A549 (cell line): ENCODE measurements around the gene MRPL36. TPM values are rescaled to one million over a fixed set of nuclear protein-coding genes. Genes with fewer than 3 reads are reported as not detected.

Experiments
- ATAC-seq, 2 experiments: fragments of 200-7000 bp in 1 of 2; fragments of >200 bp in 1 of 2; cut with Nextera tagmentation in 1 of 2; cut with Tn5 transposase in 1 of 2; 3 replicates each; pipeline versions ENCODE4 v1.8.0 to v1.9.1; 2018 to 2020; ENCODE audit warnings: mild to moderate bottlenecking in 1 of 2, moderate library complexity in 1 of 2
- CTCF ChIA-PET: fragments of 300-600 bp; sonication (Branson Sonifier 250); formaldehyde crosslinking; extraction: SDS; loops from one replicate; lab custom pipeline; 2021; ENCODE audit warnings: antibody characterized with exemption, inconsistent platforms; lab: Yijun Ruan, JAX
- POLR2A ChIA-PET: fragments of 350-600 bp; formaldehyde crosslinking; extraction: SDS; loops from one replicate; lab custom pipeline; 2021; ENCODE audit warnings: antibody characterized with exemption, inconsistent platforms; lab: Yijun Ruan, JAX
- DNase-seq, 2 experiments: peaks; one replicate each; pipeline versions ENCODE4 v3.0.0 to v3.0.0-alpha.2; 2011 to 2016; ENCODE audit warnings: low read depth in 1 of 2, low spot score in 1 of 2
- FAIRE-seq: peaks from 2 replicates; lab custom pipeline; 2011; peaks lifted over from hg19 to GRCh38; lab: Jason Lieb, UNC
- H3K27ac ChIP-seq, 2 experiments: fragments of >200 bp; sonication (Bioruptor Twin); formaldehyde crosslinking; 3 replicates each; pipeline ENCODE4 v1.5.1; 2016 to 2017
- H3K4me1 ChIP-seq: fragments of >200 bp; sonication (Bioruptor Twin); formaldehyde crosslinking; 3 replicates; pipeline ENCODE4 v1.6.1; 2016
- H3K4me2 ChIP-seq: fragments of >200 bp; sonication (Bioruptor Twin); formaldehyde crosslinking; 3 replicates; pipeline ENCODE4 v1.6.1; 2016
- H3K4me3 ChIP-seq: fragments of >200 bp; sonication (Bioruptor Twin); formaldehyde crosslinking; 3 replicates; pipeline ENCODE4 v1.5.1; 2016
- H3K9me3 ChIP-seq: fragments of >200 bp; sonication (Bioruptor Twin); formaldehyde crosslinking; 3 replicates; pipeline ENCODE4 v1.6.1; 2016
- BHLHE40 ChIP-seq: IDR thresholded peaks from 2 replicates; pipeline ENCODE4 v1.6.1; 2012; ENCODE audit warnings: low read depth, low read length, inconsistent platforms
- CEBPB ChIP-seq, 2 experiments: fragments of >200 bp in 1 of 2; sonication (Bioruptor Twin) in 1 of 2; formaldehyde crosslinking in 1 of 2; IDR thresholded peaks; 2 replicates each; pipeline ENCODE4 v1.6.1; 2012 to 2016
- EHMT2 ChIP-seq: fragments of 200-600 bp; sonication (generic); IDR thresholded peaks from 2 replicates; pipeline ENCODE4 v1.6.1; 2016; ENCODE audit warnings: antibody characterized with exemption, low read depth, mild to moderate bottlenecking, moderate library complexity
- EP300 ChIP-seq, 2 experiments: fragments of >200 bp; sonication (Bioruptor Twin); formaldehyde crosslinking; IDR thresholded peaks; 2 replicates in 1 of 2; 3 replicates in 1 of 2; pipeline ENCODE4 v1.6.1; 2016 to 2017
- FOSB ChIP-seq: fragments of 250-450 bp; sonication (Bioruptor Pico); IDR thresholded peaks from 2 replicates; pipeline ENCODE4 v1.5.0; 2020; ENCODE audit warnings: mild to moderate bottlenecking, moderate library complexity
- FOSL2 ChIP-seq, 2 experiments: fragments of 450-650 bp in 1 of 2; fragments of >200 bp in 1 of 2; sonication (Bioruptor Twin) in 1 of 2; formaldehyde crosslinking; IDR thresholded peaks; 2 replicates each; pipeline versions ENCODE4 v1.5.0 to v1.6.1; 2016 to 2020; ENCODE audit warnings: mild to moderate bottlenecking in 1 of 2, moderate library complexity in 1 of 2
- HDAC2 ChIP-seq: fragments of 200-600 bp; sonication (generic); IDR thresholded peaks from 2 replicates; pipeline ENCODE4 v1.6.1; 2016
- HOXA7 ChIP-seq: fragments of 250-450 bp; sonication (Bioruptor Pico); IDR thresholded peaks from 2 replicates; pipeline ENCODE4 v1.5.0; 2020; ENCODE audit warnings: mild to moderate bottlenecking, moderate library complexity
- HOXB5 ChIP-seq: fragments of 250-450 bp; sonication (Bioruptor Pico); IDR thresholded peaks from 2 replicates; pipeline ENCODE4 v1.5.0; 2020; ENCODE audit warnings: mild to moderate bottlenecking, moderate library complexity
- JUNB ChIP-seq: fragments of >200 bp; sonication (Bioruptor Twin); formaldehyde crosslinking; IDR thresholded peaks from 2 replicates; pipeline ENCODE4 v1.6.1; 2016
- MAFK ChIP-seq: fragments of 450-650 bp; IDR thresholded peaks from 2 replicates; pipeline ENCODE4 v1.6.1; 2014; ENCODE audit not compliant: partially characterized antibody
- MAZ ChIP-seq: fragments of 150-350 bp; IDR thresholded peaks from 2 replicates; pipeline ENCODE4 v1.6.1; 2014; ENCODE audit warnings: antibody characterized with exemption, low read depth, low read length, borderline replicate concordance
- MYC ChIP-seq: IDR thresholded peaks from 2 replicates; pipeline ENCODE4 v1.6.1; 2012; ENCODE audit warnings: mild to moderate bottlenecking, inconsistent platforms, low read length, improper control_type of control experiment, borderline replicate concordance
- POLR2A ChIP-seq: IDR thresholded peaks from 2 replicates; pipeline ENCODE4 v1.6.1; 2012; ENCODE audit warnings: mild to moderate bottlenecking, low read length
- POLR2AphosphoS2 ChIP-seq: conservative IDR thresholded peaks from 2 replicates; pipeline ENCODE4 v1.6.1; 2012; ENCODE audit warnings: low read length, improper control_type of control experiment, inconsistent platforms
- RCOR1 ChIP-seq: fragments of 150-350 bp; IDR thresholded peaks from 2 replicates; pipeline ENCODE4 v1.6.1; 2014; ENCODE audit warnings: antibody characterized with exemption, low read length, low read depth
- RNF2 ChIP-seq: fragments of 200-600 bp; sonication (generic); IDR thresholded peaks from 2 replicates; pipeline ENCODE4 v1.6.1; 2016; ENCODE audit warnings: low read depth, mild to moderate bottlenecking, antibody characterized with exemption, moderate library complexity, borderline replicate concordance
- ZC3H11A ChIP-seq: fragments of 450-650 bp; IDR thresholded peaks from 2 replicates; pipeline ENCODE4 v1.6.1; 2014; ENCODE audit warnings: antibody characterized with exemption, mild to moderate bottlenecking
- WGBS: methylation state at CpG from one replicate; pipeline ENCODE4 v1.1.6; 2017; ENCODE audit errors: missing lambda C conversion rate; 5-methylcytosine and 5-hydroxymethylcytosine counted together
- polyA plus RNA-seq, 4 experiments: library from polyadenylated mRNA; depleted of rRNA in 3 of 4; stranded (reverse); fragments of >200 nt; fragmentation: RNase III in 1 of 4; extraction: RNeasy Plus Mini Kit Qiagen cat#74134 plus additional on column Dnase treatment in 1 of 4; gene quantifications; 2 replicates in 3 of 4; 3 replicates in 1 of 4; pipeline ENCODE4 v1.2.3, GENCODE V29; 2011 to 2017
- TF ChIP-seq, protein P1 (sequence below): fragments of >200 bp; sonication (Bioruptor Twin); formaldehyde crosslinking; IDR thresholded peaks from 2 replicates; pipeline ENCODE4 v1.6.1; 2016
- TF ChIP-seq, protein P2 (sequence below): fragments of >200 bp; sonication (Bioruptor Twin); formaldehyde crosslinking; IDR thresholded peaks from 3 replicates; pipeline ENCODE4 v1.5.1; 2016
- TF ChIP-seq, protein P3 (sequence below): IDR thresholded peaks from 2 replicates; pipeline ENCODE4 v1.6.1; 2012
- TF ChIP-seq, protein P4 (sequence below): fragments of 250-450 bp; sonication (Bioruptor Pico); IDR thresholded peaks from 2 replicates; pipeline ENCODE4 v1.5.0; 2021; ENCODE audit warnings: mild to moderate bottlenecking, moderate library complexity, borderline replicate concordance
- TF ChIP-seq, protein P5 (sequence below): IDR thresholded peaks from 2 replicates; pipeline ENCODE4 v1.6.1; 2012; ENCODE audit warnings: low read depth, borderline replicate concordance
- TF ChIP-seq, protein P6 (sequence below): fragments of 450-650 bp; IDR thresholded peaks from 2 replicates; pipeline ENCODE4 v1.6.1; 2014; ENCODE audit warnings: antibody characterized with exemption
- TF ChIP-seq, protein P7 (sequence below): IDR thresholded peaks from 2 replicates; pipeline ENCODE4 v1.6.1; 2012

Gene MRPL36
- polyA plus RNA-seq, 2 of the 4 experiments (the other 2 are of a cell fraction): 114 to 127 TPM

DNA sequence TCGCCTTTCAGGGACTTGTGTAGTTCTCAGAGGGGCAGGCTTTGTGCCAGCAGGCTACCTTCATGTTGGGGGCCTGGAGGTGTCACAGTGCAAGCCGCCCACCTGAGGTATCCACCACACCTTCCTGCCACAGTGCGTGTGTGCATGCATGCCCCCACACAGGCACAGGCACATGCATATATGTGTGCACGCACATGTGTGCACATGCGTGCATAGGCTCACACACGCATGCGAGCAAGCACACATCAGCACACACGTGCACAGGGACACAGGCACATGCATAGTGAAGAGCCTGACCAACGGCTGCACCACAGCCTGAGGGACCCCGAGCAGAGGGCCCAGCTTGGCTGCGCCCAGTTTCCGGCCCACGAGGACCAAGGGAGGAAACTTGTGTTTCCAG, 46.9 kb upstream of the MRPL36 start:
- WGBS: 53% methylated on average over 11 of the region's 13 CpGs
- DNase-seq: no peak
- CTCF ChIA-PET: no interaction called here
- Histone ChIP-seq H3K4me3 (no peak overlapping the region), H3K9me3 (no peaks in the 10 kb centered on the region), H3K4me2 (no peak overlapping the region), H3K4me1 (0 out of 3 replicates have a peak, but pooled peaks cover 3% of the 10 kb centered on the region), H3K27ac (no peak overlapping the region)
- POLR2A ChIA-PET: no interaction called here
- no peak for ATAC-seq
- TF ChIP-seq CEBPB (IDR thresholded peaks at IDR 0.05): no peak
- no peak for FAIRE-seq

DNA sequence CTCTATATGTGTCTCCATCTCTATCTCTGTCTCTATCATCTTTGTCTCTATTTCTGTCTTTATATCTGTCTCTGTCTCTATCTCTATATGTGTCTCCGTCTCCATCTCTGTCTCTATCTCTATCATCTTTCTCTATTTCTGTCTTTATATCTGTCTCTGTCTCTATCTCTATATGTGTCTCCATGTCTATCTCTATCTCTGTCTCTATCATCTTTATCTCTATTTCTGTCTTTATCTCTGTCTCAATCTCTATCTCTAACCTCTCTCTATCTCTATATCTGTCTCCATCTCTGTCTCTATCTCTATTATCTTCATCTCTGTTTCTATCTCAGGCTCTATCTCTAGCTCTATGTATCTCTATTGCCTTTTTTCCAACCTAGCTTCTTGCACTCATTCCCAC, 46.1 kb upstream of the MRPL36 start:
- no peak overlapping the region for H3K27ac ChIP-seq
- CTCF ChIA-PET: interaction anchor here (0.7 kb wide), 1 partner anchor 27 kb away, joined by 3 read pairs; no protein-coding TSS in a partner anchor
- H3K4me1 ChIP-seq: 0 out of 3 replicates have a peak, but pooled peaks cover 3% of the 10 kb centered on the region
- FAIRE-seq (no peak), DNase-seq (no peak), ATAC-seq (no peak)
- H3K9me3 ChIP-seq: no peaks in the 10 kb centered on the region
- H3K4me2 ChIP-seq: no peak overlapping the region
- TF ChIP-seq FOSL2 (IDR thresholded peaks at IDR 0.05) (no peak), FOSL2 (CRISPR knock-in tag; IDR thresholded peaks at IDR 0.05) (no peak), MAFK (no peak), HOXA7 (no peak), EHMT2 (no peak), EP300 (IDR thresholded peaks at IDR 0.05) (no peak), CEBPB (IDR thresholded peaks at IDR 0.05) (no peak), POLR2AphosphoS2 (no peak)
- TF ChIP-seq, protein P1, sequence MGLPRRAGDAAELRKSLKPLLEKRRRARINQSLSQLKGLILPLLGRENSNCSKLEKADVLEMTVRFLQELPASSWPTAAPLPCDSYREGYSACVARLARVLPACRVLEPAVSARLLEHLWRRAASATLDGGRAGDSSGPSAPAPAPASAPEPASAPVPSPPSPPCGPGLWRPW: no peak
- TF ChIP-seq, protein P2, sequence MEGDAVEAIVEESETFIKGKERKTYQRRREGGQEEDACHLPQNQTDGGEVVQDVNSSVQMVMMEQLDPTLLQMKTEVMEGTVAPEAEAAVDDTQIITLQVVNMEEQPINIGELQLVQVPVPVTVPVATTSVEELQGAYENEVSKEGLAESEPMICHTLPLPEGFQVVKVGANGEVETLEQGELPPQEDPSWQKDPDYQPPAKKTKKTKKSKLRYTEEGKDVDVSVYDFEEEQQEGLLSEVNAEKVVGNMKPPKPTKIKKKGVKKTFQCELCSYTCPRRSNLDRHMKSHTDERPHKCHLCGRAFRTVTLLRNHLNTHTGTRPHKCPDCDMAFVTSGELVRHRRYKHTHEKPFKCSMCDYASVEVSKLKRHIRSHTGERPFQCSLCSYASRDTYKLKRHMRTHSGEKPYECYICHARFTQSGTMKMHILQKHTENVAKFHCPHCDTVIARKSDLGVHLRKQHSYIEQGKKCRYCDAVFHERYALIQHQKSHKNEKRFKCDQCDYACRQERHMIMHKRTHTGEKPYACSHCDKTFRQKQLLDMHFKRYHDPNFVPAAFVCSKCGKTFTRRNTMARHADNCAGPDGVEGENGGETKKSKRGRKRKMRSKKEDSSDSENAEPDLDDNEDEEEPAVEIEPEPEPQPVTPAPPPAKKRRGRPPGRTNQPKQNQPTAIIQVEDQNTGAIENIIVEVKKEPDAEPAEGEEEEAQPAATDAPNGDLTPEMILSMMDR: no peak
- H3K4me3 ChIP-seq: no peak overlapping the region
- POLR2A ChIA-PET: no interaction called here
- WGBS: 57% methylated on average over 1 of the region's 1 CpG

DNA sequence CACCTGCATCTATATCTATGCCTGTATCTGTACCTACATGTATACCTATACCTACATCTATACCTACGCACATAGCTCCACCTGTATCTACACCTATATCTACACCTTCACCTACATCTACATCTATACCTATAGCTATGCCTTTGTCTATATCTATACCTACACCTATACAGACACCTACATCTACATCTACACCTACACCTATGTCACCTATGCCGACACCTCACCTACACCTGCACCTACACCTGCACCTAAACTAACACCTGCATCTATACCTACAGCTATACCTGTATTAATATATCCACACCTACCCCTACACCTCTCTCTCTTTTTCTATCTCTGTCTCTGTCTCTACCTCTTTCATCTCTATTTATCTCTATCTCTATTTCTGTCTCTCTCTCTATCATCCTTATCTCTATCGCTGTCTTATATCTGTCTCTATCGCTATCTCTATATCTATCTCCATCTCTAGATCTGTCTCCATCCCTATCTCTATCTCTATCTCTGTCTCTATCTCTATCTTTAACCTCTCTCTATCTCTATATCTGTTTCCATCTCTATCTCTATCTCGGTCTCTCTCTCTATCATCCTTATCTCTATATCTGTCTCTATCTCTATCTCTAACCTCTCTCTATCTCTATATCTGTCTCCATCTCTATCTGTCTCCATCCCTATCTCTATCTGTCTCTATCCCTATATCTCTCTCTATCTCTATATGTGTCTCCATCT, 45.2 kb upstream of the MRPL36 start:
- TF ChIP-seq RNF2 (no peak), BHLHE40 (no peak), ZC3H11A (no peak), HDAC2 (no peak), FOSB (CRISPR knock-in tag) (no peak), MAZ (no peak), MAFK (no peak), FOSL2 (IDR thresholded peaks at IDR 0.05) (no peak), FOSL2 (CRISPR knock-in tag; IDR thresholded peaks at IDR 0.05) (no peak), RCOR1 (no peak), MYC (no peak), JUNB (no peak), HOXB5 (CRISPR knock-in tag) (no peak), POLR2A (no peak), POLR2AphosphoS2 (no peak)
- TF ChIP-seq, protein P3, sequence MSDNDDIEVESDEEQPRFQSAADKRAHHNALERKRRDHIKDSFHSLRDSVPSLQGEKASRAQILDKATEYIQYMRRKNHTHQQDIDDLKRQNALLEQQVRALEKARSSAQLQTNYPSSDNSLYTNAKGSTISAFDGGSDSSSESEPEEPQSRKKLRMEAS: no peak
- TF ChIP-seq, protein P1: no peak
- TF ChIP-seq, protein P4, sequence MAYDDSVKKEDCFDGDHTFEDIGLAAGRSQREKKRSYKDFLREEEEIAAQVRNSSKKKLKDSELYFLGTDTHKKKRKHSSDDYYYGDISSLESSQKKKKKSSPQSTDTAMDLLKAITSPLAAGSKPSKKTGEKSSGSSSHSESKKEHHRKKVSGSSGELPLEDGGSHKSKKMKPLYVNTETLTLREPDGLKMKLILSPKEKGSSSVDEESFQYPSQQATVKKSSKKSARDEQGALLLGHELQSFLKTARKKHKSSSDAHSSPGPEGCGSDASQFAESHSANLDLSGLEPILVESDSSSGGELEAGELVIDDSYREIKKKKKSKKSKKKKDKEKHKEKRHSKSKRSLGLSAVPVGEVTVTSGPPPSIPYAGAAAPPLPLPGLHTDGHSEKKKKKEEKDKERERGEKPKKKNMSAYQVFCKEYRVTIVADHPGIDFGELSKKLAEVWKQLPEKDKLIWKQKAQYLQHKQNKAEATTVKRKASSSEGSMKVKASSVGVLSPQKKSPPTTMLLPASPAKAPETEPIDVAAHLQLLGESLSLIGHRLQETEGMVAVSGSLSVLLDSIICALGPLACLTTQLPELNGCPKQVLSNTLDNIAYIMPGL (CRISPR knock-in tag): no peak
- TF ChIP-seq, protein P5, sequence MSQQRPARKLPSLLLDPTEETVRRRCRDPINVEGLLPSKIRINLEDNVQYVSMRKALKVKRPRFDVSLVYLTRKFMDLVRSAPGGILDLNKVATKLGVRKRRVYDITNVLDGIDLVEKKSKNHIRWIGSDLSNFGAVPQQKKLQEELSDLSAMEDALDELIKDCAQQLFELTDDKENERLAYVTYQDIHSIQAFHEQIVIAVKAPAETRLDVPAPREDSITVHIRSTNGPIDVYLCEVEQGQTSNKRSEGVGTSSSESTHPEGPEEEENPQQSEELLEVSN: no peak
- TF ChIP-seq, protein P6, sequence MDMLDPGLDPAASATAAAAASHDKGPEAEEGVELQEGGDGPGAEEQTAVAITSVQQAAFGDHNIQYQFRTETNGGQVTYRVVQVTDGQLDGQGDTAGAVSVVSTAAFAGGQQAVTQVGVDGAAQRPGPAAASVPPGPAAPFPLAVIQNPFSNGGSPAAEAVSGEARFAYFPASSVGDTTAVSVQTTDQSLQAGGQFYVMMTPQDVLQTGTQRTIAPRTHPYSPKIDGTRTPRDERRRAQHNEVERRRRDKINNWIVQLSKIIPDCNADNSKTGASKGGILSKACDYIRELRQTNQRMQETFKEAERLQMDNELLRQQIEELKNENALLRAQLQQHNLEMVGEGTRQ: no peak
- TF ChIP-seq, protein P7, sequence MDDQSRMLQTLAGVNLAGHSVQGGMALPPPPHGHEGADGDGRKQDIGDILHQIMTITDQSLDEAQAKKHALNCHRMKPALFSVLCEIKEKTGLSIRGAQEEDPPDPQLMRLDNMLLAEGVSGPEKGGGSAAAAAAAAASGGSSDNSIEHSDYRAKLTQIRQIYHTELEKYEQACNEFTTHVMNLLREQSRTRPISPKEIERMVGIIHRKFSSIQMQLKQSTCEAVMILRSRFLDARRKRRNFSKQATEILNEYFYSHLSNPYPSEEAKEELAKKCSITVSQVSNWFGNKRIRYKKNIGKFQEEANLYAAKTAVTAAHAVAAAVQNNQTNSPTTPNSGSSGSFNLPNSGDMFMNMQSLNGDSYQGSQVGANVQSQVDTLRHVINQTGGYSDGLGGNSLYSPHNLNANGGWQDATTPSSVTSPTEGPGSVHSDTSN: no peak
- CTCF ChIA-PET: no interaction called here
- Histone ChIP-seq H3K4me2 (no peak overlapping the region), H3K27ac (no peak overlapping the region), H3K4me1 (0 out of 3 replicates have a peak, but pooled peaks cover 3% of the 10 kb centered on the region), H3K9me3 (no peaks in the 10 kb centered on the region), H3K4me3 (no peak overlapping the region)
- POLR2A ChIA-PET: no interaction called here
- WGBS: 85% methylated on average over 5 of the region's 5 CpGs
- ATAC-seq (no peak), DNase-seq (no peak), FAIRE-seq (no peak)
